ENCODE results near the gene PCTP.

Gene PCTP

GRCh38 chr17:55750750-55751657 lies at the start of gene PCTP:
PCTP (plus strand) TSS chr17:55751051; CDS start chr17:55751104, 53 bp downstream.
- DNase-seq (ENCODE audit: low read depth) = peak; percentile 64

- no peak for DNase-seq (ENCODE audit: low read depth)
Measured at GRCh38 chr17:55702150-55702549, 48.7 kb upstream of the PCTP start.

GRCh38 chr17:55704401-55704800 lies 46.5 kb upstream of the PCTP start:
- DNase-seq (ENCODE audit: low read depth) = no peak

GRCh38 chr17:55705847-55706246 lies 45.0 kb upstream of the PCTP start:
- DNase-seq (ENCODE audit: low read depth) = no peak

GRCh38 chr17:55706808-55707773 lies 43.8 kb upstream of the PCTP start:
- no peak for DNase-seq (ENCODE audit: low read depth)

GRCh38 chr17:55708175-55708974 lies 42.5 kb upstream of the PCTP start:
- no peak for DNase-seq (ENCODE audit: low read depth)

GRCh38 chr17:55709440-55709839 lies 41.4 kb upstream of the PCTP start:
- no peak for DNase-seq (ENCODE audit: low read depth)

- no peak for DNase-seq (ENCODE audit: low read depth)
Measured at GRCh38 chr17:55709984-55710383, 40.9 kb upstream of the PCTP start.

GRCh38 chr17:55710410-55710809 lies 40.4 kb upstream of the PCTP start:
- DNase-seq (ENCODE audit: low read depth) = no peak

- no peak for DNase-seq (ENCODE audit: low read depth)
Measured at GRCh38 chr17:55710829-55711496, 39.9 kb upstream of the PCTP start.

GRCh38 chr17:55717432-55717831 lies 33.4 kb upstream of the PCTP start:
- DNase-seq (ENCODE audit: low read depth) = no peak

- DNase-seq (ENCODE audit: low read depth) = no peak
Measured at GRCh38 chr17:55717898-55718735, 32.7 kb upstream of the PCTP start.

GRCh38 chr17:55720919-55721836 lies 29.7 kb upstream of the PCTP start:
- DNase-seq (ENCODE audit: low read depth) = no peak

- no peak for DNase-seq (ENCODE audit: low read depth)
Measured at GRCh38 chr17:55722016-55722736, 28.7 kb upstream of the PCTP start.

GRCh38 chr17:55722742-55723487 lies 27.9 kb upstream of the PCTP start, which contains the start of gene TMEM100:
TMEM100 (minus strand) TSS chr17:55722864; CDS start chr17:55721070, 1,794 bp downstream.
- peak; percentile 38 for DNase-seq (ENCODE audit: low read depth)

GRCh38 chr17:55723488-55723848 lies 27.4 kb upstream of the PCTP start:
- no peak for DNase-seq (ENCODE audit: low read depth)

- peak; percentile 85 for DNase-seq (ENCODE audit: low read depth)
Measured at GRCh38 chr17:55726440-55726839, 24.4 kb upstream of the PCTP start.

- no peak for DNase-seq (ENCODE audit: low read depth)
Measured at GRCh38 chr17:55727275-55727674, 23.6 kb upstream of the PCTP start.

All from GM04503 (cell line).